GM18870 (cell line): ENCODE results near the gene EFR3B.
"Not testable (repeated sequence)": the region's sequence is repeated elsewhere in the genome, so short reads cannot be mapped to it uniquely, and the experiment has no call there.

Experiments
- ATAC-seq: cut with Tn5 transposase; IDR thresholded peaks from one replicate; pipeline ENCODE4 v1.9.1; 2021; ENCODE audit warnings: moderate library complexity; ENCODE audit not compliant: unreplicated experiment

The EFR3B gene

DNA sequence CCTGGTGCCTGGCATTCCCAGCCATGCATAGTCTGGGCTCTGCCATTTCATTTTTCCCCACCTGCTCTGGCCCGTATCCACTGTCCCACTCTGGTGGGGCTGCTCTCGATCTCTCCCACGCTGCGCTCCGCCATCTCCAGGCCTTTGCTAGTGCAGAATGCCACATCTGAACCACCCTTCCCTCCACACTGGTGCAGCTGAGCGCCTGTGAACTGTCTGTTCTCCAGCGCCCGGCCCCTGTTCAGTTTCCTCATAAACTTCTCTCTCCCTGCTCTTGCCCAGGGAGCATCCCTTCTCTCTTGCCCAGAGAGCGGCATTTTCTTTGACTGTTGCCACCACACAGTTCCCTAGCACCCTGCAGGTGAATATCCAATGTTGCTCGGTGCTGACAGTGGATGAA, 105.0 kb downstream of the EFR3B start:
- ATAC-seq: no peak

DNA sequence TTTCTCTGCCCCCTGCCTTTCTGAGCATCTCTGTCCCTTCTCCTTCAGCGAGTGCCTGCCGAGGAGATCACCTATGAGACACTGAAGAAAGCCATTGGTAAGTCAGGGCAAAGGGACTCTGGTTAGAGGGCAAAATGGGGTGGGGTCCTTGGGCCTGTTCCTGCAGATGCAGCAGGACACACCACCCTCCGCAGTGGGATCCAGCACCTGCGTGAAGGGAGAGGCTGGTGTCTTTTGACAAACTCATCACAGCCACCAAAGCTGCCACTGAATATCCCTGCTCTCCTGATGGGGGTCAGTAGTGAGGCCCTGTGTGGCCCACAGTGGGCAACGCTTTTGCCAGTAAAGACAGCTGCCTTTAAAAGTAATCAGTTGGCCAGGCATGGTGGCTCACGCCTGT, 107.8 kb downstream of the EFR3B start:
- ATAC-seq: no peak

DNA sequence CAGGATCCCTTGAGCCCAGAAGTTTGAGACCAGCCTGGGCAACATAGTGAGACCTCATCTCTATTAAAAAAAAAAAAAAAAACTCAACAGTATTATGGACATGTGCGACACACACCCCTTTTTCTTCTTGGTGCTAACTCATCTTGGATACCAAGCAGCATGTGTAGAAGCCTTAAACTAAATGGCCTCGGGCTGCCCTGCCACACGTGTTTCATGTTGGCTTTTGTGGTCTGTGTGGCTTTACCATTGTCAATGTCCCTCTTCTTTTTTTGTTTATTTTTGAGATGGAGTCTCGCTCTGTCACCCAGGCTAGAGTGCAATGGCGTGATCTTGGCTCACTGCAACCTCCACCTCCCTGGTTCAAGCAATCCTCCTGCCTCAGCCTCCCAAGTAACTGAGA, 109.1 kb downstream of the EFR3B start:
- ATAC-seq: not testable (repeated sequence)

DNA sequence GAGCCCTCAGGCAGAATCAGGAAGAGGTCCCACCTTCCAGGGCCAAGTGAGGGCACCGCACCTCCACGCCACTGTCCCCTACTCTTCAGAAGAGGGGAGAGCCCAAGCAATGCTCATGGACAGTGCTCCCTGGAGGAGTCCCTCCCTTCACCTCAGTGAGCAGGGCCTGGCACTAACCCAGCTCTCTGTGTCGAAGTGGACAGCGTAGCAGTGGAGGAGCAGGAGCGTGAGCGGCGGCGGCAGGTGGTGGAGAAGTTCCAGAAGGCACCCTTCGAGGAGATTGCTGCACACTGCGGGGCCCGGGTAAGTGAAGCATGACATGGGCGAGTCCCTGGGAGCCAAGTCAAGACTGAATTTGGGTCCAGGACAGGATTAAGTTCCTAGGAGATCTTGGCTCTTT, 109.8 kb downstream of the EFR3B start:
- no peak for ATAC-seq

DNA sequence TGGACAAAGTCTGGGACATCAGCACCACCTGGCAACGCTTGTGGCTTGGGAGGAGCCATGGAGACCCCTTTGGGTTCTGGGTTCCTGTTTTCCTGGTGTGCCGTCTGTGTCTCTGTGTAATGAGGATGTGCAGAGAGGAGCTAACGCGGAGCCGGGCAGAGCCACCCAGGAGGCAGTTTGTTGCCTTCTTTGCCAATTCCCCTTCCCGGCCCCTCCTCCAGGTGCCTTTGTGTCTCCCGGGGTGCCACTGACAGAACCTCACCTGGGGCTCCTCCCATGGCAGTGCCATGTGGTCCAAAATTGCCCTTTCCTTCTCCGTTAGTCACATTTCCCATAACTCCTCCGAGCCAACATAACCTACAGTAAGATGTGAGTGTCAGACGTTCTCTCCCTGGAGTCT, 113.5 kb downstream of the EFR3B start:
- ATAC-seq: no peak

DNA sequence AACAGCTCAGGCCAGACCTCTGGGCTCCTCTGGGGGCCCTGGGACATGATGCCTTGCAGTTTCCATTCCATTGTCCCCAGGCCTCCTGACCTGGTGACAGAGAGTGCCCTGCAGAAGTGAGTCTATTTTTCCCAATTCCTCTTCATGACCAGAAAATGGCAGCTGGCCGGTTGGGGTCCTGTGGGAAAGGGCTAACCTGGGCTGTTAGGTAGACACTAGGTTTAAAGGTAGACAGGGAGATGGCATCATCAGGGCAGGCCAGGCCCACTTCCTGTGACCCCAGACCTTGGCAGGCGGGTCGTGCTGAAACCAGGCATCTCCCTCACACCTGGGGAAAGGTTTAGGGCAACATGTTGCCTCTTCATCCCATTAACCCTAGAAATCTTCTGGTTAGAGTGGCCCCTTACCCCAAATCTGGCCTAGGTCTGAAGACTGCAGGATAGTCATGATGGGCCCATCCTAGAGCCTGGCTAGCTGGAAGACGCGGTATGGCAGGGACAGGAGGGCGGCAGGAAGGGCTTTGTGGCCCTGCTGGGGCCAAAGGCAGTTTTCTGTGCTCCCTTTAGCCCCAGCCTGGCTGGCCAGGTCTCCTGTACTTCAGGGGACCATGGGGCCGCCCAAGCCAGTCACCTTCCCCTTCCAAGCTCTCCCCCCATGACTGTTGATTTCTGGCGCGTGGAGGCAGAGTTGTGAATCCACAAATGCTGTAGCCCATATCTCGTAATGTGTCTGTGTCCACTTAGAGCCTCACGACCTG, 116.4 kb downstream of the EFR3B start:
- ATAC-seq: no peak

DNA sequence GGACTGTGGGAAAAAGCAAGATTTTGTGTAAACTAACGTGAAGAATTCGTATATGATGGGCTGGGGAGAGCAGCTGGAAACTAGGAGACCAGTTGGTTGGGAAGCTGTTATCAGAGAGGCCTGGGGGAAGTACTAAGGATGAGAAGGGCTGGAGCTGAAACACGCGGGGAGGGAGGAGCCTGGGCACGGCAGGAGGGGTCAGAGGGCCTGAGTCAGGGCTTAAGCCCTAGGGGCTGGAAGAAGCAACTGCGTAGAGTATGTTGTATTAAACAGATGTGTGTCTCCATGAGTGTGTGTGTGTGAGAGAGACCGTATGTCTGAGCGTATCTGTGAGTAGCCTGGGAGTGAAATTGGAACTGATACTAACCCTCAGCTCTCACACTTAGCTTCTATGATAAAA, 118.1 kb downstream of the EFR3B start:
- no peak for ATAC-seq

DNA sequence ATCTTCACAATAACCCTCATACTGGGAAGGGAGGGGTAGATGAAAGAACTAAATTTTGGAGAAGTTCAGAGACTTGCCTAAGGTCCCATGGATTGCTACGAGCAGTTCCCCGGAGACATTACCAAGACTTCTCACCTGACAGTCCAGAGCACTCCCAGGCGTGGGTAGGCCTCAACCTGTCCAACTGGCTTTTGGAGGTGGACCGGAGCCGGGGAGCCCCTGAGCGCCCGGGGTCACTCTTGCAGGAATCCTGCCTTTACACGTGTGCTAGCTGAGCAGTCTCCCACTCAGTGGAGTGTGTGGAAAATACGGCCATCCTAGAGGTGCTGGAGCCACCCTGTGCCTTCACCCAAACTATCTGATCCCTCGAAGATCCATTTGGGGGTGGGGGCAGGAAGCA, 118.5 kb downstream of the EFR3B start:
- ATAC-seq: no peak

DNA sequence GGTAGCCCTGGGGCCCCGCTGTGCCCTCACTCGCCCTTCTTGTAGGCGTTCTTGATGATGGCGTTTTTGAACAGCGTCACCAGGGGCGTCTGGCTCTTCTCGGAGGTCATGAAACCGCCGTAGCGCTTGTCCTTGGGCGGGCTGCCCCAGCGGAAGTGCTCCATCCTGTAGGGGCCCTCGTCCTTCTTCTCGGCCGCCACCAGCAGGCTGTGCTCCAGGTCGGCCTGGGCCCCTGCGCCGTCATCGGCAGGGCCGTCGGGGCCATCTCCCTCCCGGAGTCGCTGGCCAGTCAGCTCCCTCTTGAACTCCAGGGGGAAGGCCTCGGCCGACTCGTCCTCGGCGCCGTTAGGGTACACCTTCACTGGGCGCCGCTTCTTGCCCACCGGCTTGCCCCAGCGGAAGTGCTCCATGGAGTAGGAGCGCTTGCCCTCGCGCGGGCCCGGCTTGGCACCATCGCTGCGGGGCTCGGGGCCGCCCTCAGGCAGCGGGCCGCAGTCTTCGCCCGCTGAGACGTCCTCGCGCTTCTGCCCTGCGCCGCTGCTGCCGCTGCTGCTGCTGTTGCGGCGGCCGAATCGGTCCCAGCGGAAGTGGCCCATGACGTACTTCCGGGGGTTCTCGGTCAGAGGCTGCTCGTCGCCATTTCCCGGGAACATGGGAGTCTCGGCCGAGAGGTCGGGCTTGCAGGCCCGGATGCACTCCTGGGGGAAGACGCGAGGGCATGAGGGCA, 119.3 kb downstream of the EFR3B start:
- ATAC-seq: peak; percentile 54

DNA sequence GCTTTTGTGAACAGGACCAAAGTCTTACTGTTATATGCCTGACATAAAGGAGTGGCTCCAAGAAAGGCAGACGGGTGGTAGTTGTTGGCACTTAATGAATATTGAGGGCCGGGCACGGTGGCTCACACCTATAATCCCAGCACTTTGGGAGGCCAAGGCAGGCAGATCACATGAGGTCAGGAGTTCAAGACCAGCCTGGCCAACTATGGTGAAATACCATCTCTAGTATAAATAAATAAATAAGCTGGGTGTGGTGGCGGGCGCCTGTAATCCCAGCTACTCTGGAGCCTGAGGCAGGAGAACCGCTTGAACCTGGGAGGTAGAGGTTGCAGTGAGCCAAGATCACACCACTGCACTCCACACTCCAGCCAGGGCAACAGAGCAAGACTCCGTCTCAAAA, 120.2 kb downstream of the EFR3B start:
- ATAC-seq: not testable (repeated sequence)

DNA sequence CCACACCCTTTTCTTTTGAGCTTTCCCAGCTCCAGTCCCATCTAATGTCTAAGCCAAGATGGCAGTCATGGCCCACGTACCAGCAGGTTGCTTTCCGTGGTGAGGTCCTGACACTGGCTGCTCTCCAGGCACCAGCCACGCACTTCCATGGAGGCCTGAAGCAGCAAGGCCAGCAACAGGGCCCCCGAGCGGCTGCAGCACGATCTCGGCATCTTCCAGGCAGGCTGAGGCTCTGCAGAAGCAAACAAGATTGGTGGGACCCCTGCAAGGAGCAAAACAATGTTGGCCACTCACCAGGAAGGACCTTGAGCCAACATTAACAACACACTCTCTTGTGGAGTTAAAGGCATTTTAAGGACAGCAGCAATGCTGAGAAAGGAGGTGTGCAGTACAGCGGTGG, 122.7 kb downstream of the EFR3B start:
- no peak for ATAC-seq

DNA sequence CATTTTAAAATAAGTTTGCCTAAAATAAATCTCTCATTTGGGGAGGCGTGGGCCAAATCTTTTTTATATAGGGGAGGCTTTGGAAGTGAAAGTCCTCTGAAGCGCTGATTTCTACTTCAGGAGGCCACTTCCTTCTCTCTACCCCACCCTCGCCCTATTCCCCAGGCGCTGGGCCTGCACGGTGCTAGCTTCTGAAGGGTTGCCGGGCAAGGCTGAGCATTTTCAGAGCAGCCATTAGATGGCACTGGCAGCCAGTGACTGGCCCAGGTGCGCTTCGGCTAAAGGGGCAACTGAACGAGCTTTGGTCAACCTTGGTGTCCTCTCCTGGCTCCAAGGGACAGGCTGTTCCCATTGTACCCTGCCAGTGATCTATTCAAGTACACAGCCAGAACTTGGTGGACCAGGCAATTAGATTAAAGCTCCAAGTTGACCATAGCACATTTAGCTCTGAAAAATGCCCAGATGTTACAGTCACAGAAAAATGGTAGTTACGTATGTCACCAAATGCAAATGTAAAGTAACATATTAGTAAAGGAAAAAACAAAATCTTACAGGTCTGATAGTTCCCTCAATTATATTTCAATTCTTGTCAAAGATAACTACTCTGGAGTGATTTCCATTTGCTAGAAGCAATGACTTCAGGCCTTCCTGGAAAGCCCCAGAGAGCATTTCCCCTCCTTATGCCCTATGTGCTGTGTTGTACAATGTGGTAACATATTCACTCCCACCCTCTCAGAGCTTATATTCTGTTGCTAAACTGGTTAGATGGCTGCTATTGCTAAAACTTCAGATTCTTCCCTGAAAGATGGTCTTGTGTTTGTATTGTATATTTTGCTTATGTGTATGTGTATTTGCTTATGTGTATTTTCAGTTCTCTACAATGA, 124.4 kb downstream of the EFR3B start:
- ATAC-seq: no peak

DNA sequence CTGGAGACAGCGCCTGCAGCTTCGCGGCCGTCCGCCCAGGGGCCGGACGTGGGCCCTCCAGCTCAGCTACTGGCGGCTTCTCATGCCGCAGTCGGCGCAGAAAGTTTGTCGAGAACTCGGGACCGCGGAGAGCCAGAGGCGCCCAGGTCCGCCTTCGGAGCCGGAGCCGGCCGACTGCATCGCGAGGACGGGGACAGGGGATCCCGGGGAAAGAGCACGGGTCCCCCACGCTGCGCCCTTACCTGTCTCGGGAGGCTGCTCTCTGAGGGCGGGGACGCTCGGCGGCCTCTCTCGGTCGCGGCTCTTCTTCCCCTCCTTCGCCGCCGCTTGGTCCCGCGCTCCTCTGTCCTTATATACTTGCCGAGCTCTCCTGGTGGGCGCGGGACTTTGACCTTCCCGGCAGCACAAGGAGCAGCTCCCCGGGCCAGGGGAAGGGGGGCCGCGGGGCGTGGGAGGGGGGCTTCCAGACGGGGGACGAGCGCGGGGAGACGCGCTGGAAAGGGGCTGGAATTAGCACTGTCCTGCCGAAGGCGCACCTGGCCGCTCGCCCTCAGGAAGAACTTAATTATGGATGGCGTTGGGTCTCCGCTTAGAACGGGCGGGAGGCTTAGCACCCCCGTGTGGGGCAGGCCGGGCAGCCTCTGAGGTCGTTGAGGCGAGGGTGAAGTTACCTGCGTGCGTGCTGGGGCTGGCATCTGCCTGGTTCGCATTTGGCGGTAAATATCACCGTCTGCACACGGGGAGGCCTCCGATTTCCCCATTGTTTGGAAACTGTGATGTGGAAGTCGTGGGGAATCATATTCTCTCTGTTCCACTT, 126.6 kb downstream of the EFR3B start, which contains the start of gene POMC:
TSS of gene POMC (minus strand) at position 325 of the 817 bp plus-strand sequence. CDS start 3,808 bp downstream, outside the sequence.
- ATAC-seq: no peak

DNA sequence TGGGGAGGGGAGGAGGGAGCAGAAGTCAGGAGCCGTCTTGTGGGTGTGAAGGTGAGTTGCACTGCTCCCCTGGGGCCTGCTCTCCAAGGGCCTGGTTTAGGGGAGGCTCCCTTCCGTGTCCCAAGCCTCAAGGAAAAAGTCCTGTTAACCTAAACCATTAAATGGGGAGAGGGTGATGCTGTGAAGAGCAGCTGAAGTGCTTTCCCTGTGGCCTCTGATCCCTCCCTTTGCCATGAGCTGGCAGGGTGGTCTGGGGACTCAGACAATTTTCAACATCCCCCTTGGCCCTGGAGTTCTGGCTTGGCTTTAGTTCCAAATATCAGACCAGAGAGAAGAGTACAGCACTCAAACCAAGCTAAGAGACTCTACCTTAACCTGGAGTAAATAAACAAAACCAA, 127.2 kb downstream of the EFR3B start:
- ATAC-seq: no peak

DNA sequence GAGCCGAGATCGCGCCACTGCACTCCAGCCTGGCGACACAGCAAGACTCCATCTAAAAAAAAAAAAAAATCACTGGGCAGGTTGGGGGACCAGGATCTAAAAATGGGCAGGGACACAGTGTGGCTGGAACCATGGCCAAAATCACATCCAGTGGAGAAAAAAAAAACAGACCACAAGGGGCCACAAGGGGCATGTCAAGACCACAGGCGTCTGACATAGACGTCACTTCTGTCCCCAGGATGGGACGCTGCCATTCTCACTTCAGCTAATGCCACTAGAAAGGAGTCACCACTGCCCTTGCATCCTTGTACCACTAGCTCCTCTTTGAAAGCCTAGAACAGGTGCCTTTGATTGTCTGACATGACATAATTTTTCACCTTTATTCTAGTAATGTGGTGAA, 129.0 kb downstream of the EFR3B start:
- ATAC-seq: no peak

DNA sequence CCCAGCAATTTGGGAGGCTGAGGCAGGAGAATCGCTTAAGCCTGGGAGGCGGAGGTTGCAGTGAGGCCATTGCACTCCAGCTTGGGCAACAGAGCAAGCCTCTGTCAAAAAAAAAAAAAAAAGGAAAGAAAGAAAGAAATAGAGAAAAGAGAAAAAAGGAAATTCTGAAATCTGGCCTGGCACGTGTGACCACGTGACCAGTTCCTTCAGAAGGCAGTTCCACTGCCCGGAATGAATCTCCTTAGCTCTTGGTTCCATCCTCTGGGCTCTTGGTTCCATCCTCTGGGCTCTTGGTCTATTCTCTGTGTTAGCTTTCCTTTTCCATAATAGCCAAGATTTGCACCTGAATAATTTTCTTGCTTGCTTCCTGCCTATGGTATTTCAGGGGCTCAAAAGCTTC, 131.8 kb downstream of the EFR3B start:
- ATAC-seq: no peak

DNA sequence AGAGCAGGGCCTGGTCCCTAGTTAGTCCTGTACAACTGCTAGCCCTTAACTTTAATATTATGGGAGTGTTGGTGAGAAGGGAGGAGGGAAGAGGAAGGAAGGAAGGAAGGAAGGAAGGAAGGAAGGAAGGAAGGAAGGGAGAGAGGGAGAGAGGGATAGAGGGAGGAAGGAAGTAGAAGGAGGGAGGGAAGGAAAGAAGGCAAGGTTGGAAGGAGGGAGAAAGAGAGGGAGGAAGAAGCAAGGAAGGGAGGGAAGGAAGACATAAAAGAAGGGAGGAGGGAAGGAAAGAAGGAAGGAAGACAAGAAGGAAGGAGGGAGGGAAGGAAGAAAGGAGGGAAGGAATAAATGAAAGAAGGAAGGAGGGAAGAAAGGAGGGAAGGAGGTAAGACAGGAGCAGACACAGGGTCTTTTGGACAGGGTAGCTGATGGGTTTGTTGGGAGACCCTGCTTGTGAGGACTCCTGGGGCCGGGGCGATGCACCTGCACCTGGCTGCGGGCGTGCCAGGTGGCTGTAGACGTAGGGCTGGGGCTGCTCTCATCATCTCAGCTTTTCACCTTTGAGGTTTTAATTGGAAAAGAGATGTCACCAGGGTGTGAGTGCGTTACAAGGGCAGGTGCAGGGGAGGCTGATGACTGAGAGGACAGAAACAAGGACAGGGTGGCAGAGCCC, 132.5 kb downstream of the EFR3B start:
- no peak for ATAC-seq

DNA sequence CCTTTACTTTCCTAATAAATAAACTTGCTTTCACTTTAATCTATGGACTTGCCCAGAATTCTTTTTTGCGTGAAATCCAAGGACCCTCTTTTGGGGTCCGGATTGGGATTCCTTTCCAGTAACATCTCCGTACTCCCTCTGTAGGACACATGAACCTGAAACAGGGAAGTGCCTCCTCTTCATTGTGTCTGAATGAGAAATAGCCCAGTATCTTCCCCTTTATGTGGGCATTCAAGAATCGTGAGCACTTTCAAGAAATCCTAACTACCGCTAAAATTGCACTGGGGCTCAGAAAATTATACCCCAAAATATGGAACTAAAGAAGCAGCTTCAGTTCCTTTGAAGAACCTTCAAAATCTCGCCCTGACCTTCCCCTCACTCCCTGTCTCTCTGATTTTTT, 134.3 kb downstream of the EFR3B start:
- no peak for ATAC-seq

DNA sequence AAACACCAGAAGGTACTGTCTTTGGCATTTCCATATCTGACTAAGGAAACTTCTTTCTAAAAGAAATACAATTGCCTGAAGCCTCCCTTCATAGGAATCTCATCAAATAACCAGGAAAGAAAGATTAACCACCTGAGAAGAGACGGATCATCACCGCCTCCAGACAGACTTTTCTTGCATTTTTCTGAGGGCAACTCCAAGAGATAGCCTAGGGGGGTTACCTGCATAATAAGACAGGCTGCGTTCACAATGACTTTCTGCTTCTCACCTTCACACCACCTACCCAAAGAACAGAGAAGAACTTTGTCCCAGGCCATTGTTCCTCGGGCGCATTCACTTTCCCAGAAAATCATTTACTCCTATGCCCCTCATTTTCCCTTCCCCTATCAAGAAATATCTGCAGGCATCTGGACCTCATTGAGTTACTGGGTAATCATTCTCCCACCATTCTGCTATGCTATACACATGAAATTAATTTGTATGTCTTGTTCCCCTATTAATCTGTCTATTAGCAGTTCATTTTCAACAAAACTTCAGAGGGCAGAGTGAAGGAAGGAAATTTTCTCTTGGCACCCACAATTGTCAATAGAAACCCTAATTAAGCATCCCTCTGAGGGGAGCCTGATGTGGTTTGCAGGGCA, 134.8 kb downstream of the EFR3B start:
- ATAC-seq: no peak

DNA sequence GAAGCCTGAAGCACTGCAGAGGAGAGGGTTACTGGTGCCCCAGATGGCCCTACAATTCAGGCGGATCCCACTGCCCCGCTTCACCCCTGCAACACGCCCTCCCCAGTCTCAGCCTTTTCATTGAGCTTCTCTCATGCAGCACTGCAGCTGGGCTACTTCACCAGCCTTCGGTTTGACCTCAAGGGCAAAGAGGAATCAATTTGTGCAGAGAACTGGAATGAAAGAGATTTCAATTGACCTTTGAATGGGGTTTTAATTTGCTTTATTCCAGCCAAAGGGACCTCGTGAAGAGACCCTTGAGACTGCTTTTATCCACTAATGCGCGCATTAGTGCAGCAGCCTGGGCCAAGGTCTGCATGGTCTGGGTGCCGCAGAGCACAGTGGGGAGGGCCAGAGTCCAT, 135.3 kb downstream of the EFR3B start:
- ATAC-seq: no peak
